Measurements from ENCODE around the gene PRKCA.

DNA sequence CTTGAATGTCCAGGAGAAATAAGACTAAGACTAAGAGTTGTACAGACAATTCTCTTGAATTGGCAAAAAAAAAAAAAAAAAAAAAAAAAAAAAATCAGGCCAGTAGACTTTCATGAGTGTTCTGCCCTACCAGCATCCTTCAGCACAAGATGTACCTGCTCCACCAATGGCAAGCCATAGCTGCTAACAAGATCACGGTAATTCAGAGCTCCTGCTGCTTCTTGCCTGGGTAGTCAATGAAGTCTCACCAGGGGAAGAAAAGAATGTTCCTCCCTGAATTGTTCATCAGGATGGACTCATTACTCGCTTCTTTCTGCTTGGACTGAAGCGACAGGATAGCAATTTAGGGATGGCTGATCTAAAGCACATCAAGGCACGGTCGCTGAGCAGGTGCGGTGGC is 42.1 kb upstream of the PRKCA start:
- TF ChIP-seq POLR2A (IDR thresholded peaks at IDR 0.05; ENCODE audit: low read length) (no peak), GATA1 (IDR thresholded peaks at IDR 0.05; ENCODE audit: low read depth, low read length) (no peak)

Data from erythroblast (primary cell).